GM12892 (cell line): ENCODE data around the gene IFFO2.

Experiments
- POLR2A ChIP-seq: IDR thresholded peaks from 2 replicates; pipeline ENCODE4 v1.6.1; 2011; ENCODE audit warnings: low read depth, low read length, control low read depth
- POLR2AphosphoS5 ChIP-seq: IDR thresholded peaks from 2 replicates; pipeline ENCODE4 v1.6.1; 2011; ENCODE audit warnings: low read depth, low read length, control low read depth
- TAF1 ChIP-seq: IDR thresholded peaks from 2 replicates; pipeline ENCODE4 v1.6.1; 2011; ENCODE audit warnings: low read depth, mild to moderate bottlenecking, control low read depth, low read length, borderline replicate concordance

DNA sequence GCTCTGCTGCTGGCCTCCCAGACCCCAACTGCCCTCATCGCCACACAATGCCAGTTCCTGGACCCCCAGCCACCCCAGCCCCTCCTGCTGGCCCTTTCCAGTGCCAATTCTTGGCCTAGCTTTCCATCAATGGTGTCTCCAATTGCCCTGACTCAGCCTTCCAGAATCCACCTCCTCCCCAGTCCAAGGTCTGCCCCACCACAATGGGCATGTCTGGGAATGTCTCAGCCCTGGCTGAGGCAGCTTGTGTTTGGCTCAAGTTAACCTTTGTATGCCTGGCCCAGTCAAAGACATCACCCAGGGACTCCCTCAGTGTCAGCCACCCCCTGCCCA is 70.5 kb downstream of the IFFO2 start:
- TF ChIP-seq POLR2A (no peak), POLR2AphosphoS5 (no peak), TAF1 (no peak)
